K562 (cell line): ENCODE measurements around the gene BRICD5. TPM values are rescaled to one million over a fixed set of nuclear protein-coding genes. Genes with fewer than 3 reads are reported as not detected.

ENCODE experiments used
- BHLHE40 ChIP-seq: IDR thresholded peaks from 2 replicates; pipeline ENCODE4 v1.6.1; 2011; ENCODE audit warnings: low read length, improper control_type of control experiment
- CCNT2 ChIP-seq: IDR thresholded peaks from 2 replicates; pipeline ENCODE4 v1.6.1; 2011; ENCODE audit warnings: borderline replicate concordance, low read depth, mild to moderate bottlenecking, moderate library complexity, mixed read lengths, low read length; ENCODE audit not compliant: insufficient read length; ENCODE audit errors: extremely low read depth
- ETV6 ChIP-seq, 3 experiments: fragments of 150-350 bp in 1 of 3; sonication (generic) in 1 of 3; formaldehyde crosslinking in 1 of 3; IDR thresholded peaks; 2 replicates each; pipeline versions ENCODE4 v1.6.1 to v1.8.0; 2014 to 2022; ENCODE audit warnings: borderline replicate concordance in 2 of 3, low read depth in 2 of 3, antibody characterized with exemption in 1 of 3, low read length in 1 of 3, mild to moderate bottlenecking in 1 of 3, missing genetic modification reagents in 1 of 3
- GATAD2A ChIP-seq: fragments of 450-650 bp; IDR thresholded peaks from 2 replicates; pipeline ENCODE4 v1.6.1; 2017
- MGA ChIP-seq: fragments of 450-650 bp; IDR thresholded peaks from 2 replicates; pipeline ENCODE4 v1.6.1; 2016; ENCODE audit warnings: mild to moderate bottlenecking, moderate library complexity
- MLX ChIP-seq, 2 experiments: fragments of 450-650 bp in 1 of 2; sonication (generic) in 1 of 2; formaldehyde crosslinking; conservative IDR thresholded peaks; 2 replicates each; pipeline versions ENCODE4 v1.4.0 to v1.8.1; 2020 to 2022; ENCODE audit warnings: mild to moderate bottlenecking in 1 of 2, missing genetic modification reagents in 1 of 2
- SP1 ChIP-seq: sonication (generic); formaldehyde crosslinking; IDR thresholded peaks from 2 replicates; pipeline ENCODE4 v1.8.1; 2022; ENCODE audit warnings: mild to moderate bottlenecking, missing genetic modification reagents
- SUPT5H ChIP-seq: fragments of 450-650 bp; IDR thresholded peaks from 2 replicates; pipeline ENCODE4 v1.6.1; 2016
- polyA plus RNA-seq, 8 experiments: library from polyadenylated mRNA; depleted of rRNA in 4 of 8; stranded (reverse) in 5 of 8; unstranded in 3 of 8; fragments of >200 nt; fragmentation: Nextera tagmentation in 2 of 8; fragmentation: Illumina TruSeq in 1 of 8; extraction: Ambion mirVana in 2 of 8; extraction: Trizol in 1 of 8; gene quantifications; 2 replicates each; pipeline versions ENCODE4 v1.2.1 to v1.2.3, GENCODE V29; 2011 to 2014; ENCODE audit warnings: inconsistent platforms in 1 of 8, missing spikeins in 1 of 8
- total RNA-seq, 7 experiments: library from RNA; depleted of rRNA in 6 of 7; stranded (reverse); fragments of >200 nt in 6 of 7; fragmentation: Illumina TruSeq in 2 of 7; extraction: Trizol in 2 of 7; gene quantifications; 2 replicates each; pipeline versions ENCODE4 v1.2.1 to v1.2.3, GENCODE V29; 2011 to 2021; ENCODE audit warnings: low replicate concordance in 1 of 7
- TF ChIP-seq, protein P1 (sequence below): fragments of 450-650 bp; formaldehyde crosslinking; conservative IDR thresholded peaks from 2 replicates; pipeline ENCODE4 v1.4.0; 2022; ENCODE audit warnings: mild to moderate bottlenecking, missing genetic modification characterization

Gene BRICD5
- total and polyA plus RNA-seq, 9 of the 15 experiments (the other 6 are each of a cell fraction or from before 2014, with no cell fraction given) = 0.24 to 15.1 (median 2.4) TPM; not detected in 1

- TF ChIP-seq MGA (peak; percentile 91), BHLHE40 (peak; percentile 67), GATAD2A (no peak), ETV6 (IDR thresholded peaks at IDR 0.05; ENCODE audit: borderline replicate concordance in 1 of 2, low read depth in 2 of 2, low read length in 1 of 2) (no peak), ETV6 (CRISPR knock-in tag; IDR thresholded peaks at IDR 0.05; ENCODE audit: borderline replicate concordance) (peak; percentile 70; the same call in 1 of the 2 replicates), SP1 (CRISPR knock-in tag) (peak; percentile 95), MLX (CRISPR knock-in tag; conservative IDR thresholded peaks at IDR 0.05) (0 out of 4 replicates have a peak, but pooled peaks of 1 of the 2 experiments have one; percentile 54), CCNT2 (peak; percentile 81), SUPT5H (peak; percentile 65)
- TF ChIP-seq, protein P1, sequence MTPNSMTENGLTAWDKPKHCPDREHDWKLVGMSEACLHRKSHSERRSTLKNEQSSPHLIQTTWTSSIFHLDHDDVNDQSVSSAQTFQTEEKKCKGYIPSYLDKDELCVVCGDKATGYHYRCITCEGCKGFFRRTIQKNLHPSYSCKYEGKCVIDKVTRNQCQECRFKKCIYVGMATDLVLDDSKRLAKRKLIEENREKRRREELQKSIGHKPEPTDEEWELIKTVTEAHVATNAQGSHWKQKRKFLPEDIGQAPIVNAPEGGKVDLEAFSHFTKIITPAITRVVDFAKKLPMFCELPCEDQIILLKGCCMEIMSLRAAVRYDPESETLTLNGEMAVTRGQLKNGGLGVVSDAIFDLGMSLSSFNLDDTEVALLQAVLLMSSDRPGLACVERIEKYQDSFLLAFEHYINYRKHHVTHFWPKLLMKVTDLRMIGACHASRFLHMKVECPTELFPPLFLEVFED (CRISPR knock-in tag) = no peak
Measured at GRCh38 chr16:2178321-2179106, 32.1 kb downstream of the BRICD5 start (continued).
